HG03342 (cell line): Measurements from ENCODE around the gene GADD45B.
A peak's percentile ranks its signal among the peaks of the same experiment; 100 is the strongest.
"Not testable (repeated sequence)": the region's sequence is repeated elsewhere in the genome, so short reads cannot be mapped to it uniquely, and the experiment has no call there.

ENCODE experiments used
- ATAC-seq: cut with Tn5 transposase; IDR thresholded peaks from one replicate; pipeline ENCODE4 v1.9.1; 2021; ENCODE audit warnings: mild to moderate bottlenecking, moderate library complexity; ENCODE audit not compliant: unreplicated experiment

Gene GADD45B

GRCh38 chr19:2463694-2464093, 12.2 kb upstream of the GADD45B start:
- ATAC-seq: not testable (repeated sequence)

- no peak for ATAC-seq
These were observed 11.5 kb upstream of the GADD45B start for GRCh38 chr19:2464389-2464788.

GRCh38 chr19:2468596-2468995, 7.3 kb upstream of the GADD45B start:
- no peak for ATAC-seq

DNA sequence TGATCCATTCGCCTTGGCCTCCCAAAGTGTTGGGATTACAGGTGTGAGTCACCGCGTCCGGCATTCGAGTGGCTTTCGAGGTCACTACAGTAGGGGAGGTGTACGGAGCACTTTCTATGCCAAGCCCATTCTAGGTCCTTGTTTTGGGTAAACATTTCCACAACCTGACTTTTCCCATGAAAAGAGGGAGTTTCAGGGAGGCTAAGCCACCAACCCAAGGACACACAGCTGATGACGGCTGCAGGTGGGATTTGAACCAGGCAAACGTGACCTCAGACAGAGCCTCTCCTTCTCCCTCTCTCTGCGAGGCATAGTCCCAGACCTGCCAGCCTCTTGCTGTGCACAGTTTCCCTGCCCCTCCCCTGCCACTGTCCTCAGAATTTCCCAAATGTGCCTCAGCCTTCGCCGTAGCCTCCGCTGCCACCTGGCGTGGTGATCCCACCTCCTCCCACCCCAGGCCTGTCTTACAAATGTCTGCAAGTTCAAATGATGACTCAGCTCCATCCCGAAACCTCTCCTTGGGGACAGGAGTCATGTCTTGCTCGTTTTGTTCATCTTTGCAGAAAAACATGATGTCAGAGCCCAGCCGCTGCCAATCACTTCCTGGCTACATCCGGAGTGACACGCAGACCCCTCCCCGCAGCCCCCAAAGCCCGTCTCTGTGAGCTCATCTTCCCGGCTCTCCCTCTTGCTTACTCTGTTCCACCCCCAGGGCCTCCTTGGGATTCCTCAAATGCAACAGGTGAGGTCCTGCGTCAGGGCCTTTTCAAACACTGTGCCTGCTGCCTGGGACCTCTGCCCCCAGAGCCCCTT, 6.6 kb upstream of the GADD45B start:
- ATAC-seq: no peak

DNA sequence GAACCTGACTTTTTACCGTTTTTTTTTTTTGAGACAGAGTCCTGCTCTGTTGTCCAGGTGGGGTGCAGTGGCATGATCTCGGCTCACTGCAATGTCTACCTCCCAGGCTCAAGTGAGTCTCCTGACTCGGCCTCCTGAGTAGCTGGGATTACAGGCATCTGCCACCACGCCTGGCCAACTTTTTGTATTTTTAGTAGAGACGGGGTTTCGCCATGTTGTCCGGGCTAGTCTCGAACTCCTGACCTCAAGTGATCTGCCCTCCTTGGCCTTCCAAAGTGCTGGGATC, 6.1 kb upstream of the GADD45B start:
- not testable (repeated sequence) for ATAC-seq

DNA sequence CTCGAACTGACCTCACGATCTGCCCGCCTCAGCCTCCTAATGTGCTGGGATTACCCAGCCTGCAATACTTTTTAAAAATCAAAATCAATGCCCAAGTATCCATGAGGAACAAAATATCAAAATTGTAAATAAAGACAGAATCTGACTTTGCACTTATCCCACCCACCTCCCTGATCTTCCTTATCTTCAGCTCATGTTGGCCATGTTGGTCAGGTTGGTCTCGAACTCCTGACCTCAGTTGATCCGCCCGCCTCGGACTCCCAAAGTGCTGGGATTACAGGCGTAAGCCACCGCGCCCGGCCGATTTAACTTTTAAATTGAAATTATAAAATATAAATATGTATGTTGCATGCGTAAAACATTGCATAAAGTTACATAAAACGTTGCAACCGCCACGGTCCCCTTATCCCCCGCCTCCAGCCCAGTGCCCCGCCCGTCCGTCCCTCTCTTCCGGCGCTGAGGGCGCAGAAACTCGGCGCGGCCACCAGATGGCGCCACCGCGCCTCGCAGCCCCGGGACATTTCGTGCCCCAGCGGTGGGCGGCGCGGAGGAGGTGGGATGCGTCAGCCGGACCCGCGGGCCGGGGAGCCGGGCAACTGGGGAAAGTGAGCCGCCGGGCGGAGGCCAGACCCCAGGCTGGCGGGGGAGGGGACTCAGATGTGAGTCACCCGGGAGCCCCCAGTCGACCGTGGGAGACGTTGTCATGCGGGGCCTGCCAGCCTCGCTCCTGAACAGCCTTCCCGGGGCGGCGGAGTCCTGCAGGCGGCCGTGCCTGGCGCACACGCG, 1.5 kb upstream of the GADD45B start:
- peak; percentile 25 for ATAC-seq

DNA sequence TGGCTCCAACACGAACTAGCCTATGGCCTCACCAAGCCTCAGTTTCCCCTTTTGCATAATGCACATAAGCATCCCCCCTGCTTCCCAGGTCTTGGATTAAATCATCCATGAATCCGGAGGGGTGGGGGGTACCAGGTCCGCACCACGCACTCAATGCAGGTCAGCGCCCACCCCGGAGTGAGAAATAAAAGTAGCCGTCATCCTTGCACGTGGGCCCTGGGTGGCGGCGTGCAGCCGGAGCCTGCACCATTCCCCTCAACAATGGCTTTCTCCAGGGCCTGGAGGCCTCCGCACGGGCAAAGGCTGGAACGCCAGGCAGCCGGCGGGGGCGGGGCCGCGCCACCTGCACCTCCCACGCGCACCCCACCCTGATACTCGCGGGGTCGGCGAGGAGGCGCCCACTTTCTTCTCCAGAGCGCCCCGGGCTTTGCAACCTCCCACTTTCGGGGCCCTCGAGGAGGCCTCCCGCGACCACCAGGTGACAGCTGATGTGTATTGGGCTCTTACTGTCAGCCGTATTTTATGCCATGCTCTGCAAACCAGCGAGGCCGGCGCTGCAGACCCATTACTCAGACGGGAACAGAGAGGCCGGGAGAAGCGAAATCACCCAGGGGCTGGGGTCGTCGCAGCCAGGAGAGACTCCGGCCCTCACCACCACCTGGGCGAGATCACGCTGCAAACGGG, 767 bp upstream of the GADD45B start:
- ATAC-seq: peak; percentile 7

- peak; percentile 9 for ATAC-seq
These were observed 669 bp downstream of the GADD45B start for GRCh38 chr19:2476451-2477140.

- no peak for ATAC-seq
These were observed 1.3 kb downstream of the GADD45B start for GRCh38 chr19:2477141-2477710.

- no peak for ATAC-seq
These were observed 1.8 kb downstream of the GADD45B start for GRCh38 chr19:2477732-2478191.

- no peak for ATAC-seq
These were observed 2.4 kb downstream of the GADD45B start for GRCh38 chr19:2478278-2478755.

- no peak for ATAC-seq
These were observed 3.0 kb downstream of the GADD45B start for GRCh38 chr19:2478756-2479555.

- ATAC-seq: no peak
These were observed 3.7 kb downstream of the GADD45B start for GRCh38 chr19:2479556-2480194.

DNA sequence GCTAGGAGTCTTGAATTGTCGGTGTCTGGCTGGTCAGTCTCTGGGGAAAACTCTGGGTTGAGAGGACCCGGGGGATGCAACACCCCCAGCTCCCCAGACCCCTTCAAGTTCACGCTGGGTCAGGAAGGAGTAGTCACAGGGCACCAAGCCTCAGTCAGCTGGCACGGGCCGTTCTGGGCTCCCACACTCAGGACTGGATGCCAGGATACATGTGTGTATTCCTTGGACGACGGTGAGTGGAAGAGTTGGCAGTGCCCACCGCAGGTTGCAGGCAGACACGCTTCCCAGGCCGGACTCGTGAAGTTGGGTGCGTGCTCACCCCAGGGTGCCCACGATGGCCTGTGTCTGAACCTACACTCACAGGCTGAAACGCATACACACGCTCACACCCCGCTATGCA, 5.5 kb downstream of the GADD45B start:
- ATAC-seq: no peak

GRCh38 chr19:2482354-2483038, 6.6 kb downstream of the GADD45B start:
- no peak for ATAC-seq

- no peak for ATAC-seq
These were observed 7.2 kb downstream of the GADD45B start for GRCh38 chr19:2483084-2483483.

DNA sequence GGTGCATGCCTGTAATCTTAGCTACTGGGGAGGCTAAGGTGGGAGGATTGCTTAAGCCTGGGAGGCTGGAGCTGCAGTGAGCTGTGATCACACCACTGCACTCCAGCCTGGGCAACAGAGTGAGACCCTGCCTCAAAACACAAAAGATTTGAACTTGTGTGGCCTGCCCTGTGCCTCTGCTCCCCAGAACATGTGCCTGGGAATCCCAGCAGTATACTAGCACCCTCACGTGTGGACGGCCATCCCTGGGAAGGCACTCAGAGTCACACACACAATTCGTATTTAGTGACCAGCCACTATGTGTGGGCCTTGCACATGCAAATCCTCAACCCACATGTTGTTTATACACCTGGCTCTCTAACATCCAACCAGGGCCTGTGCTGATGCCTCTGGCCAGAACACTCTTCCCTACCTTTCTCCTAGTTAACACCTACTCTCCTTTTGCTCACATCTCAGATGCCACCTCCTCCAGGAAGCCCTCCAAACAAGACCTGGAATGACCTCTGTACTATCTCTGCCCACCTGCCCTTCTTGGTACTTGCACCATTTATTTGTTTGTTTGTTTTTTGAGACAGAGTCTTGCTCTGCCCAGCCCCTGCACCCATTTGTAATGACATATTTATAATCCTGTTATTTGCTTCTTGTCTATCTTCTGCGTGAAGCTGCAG, 7.7 kb downstream of the GADD45B start:
- ATAC-seq: no peak
